HEK293T (cell line): ENCODE results near the gene YEATS4.

Experiments
- FOXA1 ChIP-seq: fragments of 450-650 bp; IDR thresholded peaks from 2 replicates; pipeline ENCODE4 v1.6.1; 2016; ENCODE audit warnings: mild to moderate bottlenecking
- FOXK2 ChIP-seq: fragments of 450-650 bp; IDR thresholded peaks from 2 replicates; pipeline ENCODE4 v1.6.1; 2016; ENCODE audit warnings: mild to moderate bottlenecking
- FOXM1 ChIP-seq: fragments of 450-650 bp; IDR thresholded peaks from 2 replicates; pipeline ENCODE4 v1.6.1; 2017; ENCODE audit warnings: mild to moderate bottlenecking, borderline replicate concordance
- HDGF ChIP-seq: fragments of 450-650 bp; IDR thresholded peaks from 2 replicates; pipeline ENCODE4 v1.6.1; 2017; ENCODE audit warnings: antibody characterized with exemption, borderline replicate concordance
- SUZ12 ChIP-seq: fragments of 450-650 bp; IDR thresholded peaks from 2 replicates; pipeline ENCODE4 v1.6.1; 2016; ENCODE audit warnings: mild to moderate bottlenecking

- TF ChIP-seq FOXA1 (no peak), SUZ12 (no peak), HDGF (no peak), FOXK2 (no peak), FOXM1 (no peak)
Observed at GRCh38 chr12:69435644-69436043, 76.1 kb downstream of the YEATS4 start.
